H1 (cell line): ENCODE measurements around the gene HARS2.

Experiments used
- KDM5A ChIP-seq: fragments of 200-600 bp; IDR thresholded peaks from 2 replicates; pipeline ENCODE4 v1.7.1; 2012; ENCODE audit warnings: mild to moderate bottlenecking, low read length, inconsistent platforms, mixed read lengths
- SIRT6 ChIP-seq: IDR thresholded peaks from one replicate; pipeline ENCODE4 v1.7.1; 2012; ENCODE audit warnings: low read length, inconsistent platforms
- TEAD4 ChIP-seq: IDR thresholded peaks from 2 replicates; pipeline ENCODE4 v1.6.1; 2012; ENCODE audit warnings: low read depth, low read length, inconsistent platforms, mixed read lengths
- TF ChIP-seq, protein P1 (sequence below), 3 experiments: IDR thresholded peaks; 1 replicate in 2 of 3; 2 replicates in 1 of 3; pipeline versions ENCODE4 v1.5.1 to v1.6.1; 2011; ENCODE audit warnings: low read length in 3 of 3, mild to moderate bottlenecking in 3 of 3, inconsistent platforms in 2 of 3, low read depth in 1 of 3, moderate library complexity in 1 of 3; ENCODE audit not compliant: insufficient read depth in 1 of 3; ENCODE audit errors: control extremely low read depth in 1 of 3
- TF ChIP-seq, protein P2 (sequence below): IDR thresholded peaks from 2 replicates; pipeline ENCODE4 v1.6.1; 2011; ENCODE audit warnings: low read length, improper control_type of control experiment
- TF ChIP-seq, protein P3 (sequence below): IDR thresholded peaks from 2 replicates; pipeline ENCODE4 v1.6.1; 2012; ENCODE audit warnings: inconsistent platforms

DNA sequence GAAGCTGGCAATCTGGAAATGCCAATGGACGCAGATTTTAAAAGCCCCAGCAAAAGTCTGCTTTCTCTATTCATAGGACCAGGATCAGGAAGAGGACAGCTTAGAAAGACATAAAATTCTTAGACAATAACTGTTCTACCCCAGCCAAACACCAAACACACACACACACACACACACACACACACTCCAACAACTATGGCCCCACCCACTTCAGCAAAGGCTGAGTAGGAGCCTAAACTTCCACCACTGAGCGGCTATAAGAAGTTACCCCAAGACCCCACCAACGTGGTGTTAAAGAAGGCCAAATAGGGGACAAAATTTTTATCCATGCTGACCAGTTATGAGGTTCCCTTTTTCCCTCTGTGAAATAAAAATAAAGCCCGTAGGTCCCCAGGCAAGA lies 41.8 kb downstream of the HARS2 start:
- TF ChIP-seq TEAD4 (no peak), KDM5A (no peak), SIRT6 (no peak)
- TF ChIP-seq, protein P1, sequence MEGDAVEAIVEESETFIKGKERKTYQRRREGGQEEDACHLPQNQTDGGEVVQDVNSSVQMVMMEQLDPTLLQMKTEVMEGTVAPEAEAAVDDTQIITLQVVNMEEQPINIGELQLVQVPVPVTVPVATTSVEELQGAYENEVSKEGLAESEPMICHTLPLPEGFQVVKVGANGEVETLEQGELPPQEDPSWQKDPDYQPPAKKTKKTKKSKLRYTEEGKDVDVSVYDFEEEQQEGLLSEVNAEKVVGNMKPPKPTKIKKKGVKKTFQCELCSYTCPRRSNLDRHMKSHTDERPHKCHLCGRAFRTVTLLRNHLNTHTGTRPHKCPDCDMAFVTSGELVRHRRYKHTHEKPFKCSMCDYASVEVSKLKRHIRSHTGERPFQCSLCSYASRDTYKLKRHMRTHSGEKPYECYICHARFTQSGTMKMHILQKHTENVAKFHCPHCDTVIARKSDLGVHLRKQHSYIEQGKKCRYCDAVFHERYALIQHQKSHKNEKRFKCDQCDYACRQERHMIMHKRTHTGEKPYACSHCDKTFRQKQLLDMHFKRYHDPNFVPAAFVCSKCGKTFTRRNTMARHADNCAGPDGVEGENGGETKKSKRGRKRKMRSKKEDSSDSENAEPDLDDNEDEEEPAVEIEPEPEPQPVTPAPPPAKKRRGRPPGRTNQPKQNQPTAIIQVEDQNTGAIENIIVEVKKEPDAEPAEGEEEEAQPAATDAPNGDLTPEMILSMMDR (IDR thresholded peaks at IDR 0.05; ENCODE audit: control extremely low read depth in 1 of 3, insufficient read depth in 1 of 3, low read depth in 1 of 3, low read length in 3 of 3): no peak
- TF ChIP-seq, protein P2, sequence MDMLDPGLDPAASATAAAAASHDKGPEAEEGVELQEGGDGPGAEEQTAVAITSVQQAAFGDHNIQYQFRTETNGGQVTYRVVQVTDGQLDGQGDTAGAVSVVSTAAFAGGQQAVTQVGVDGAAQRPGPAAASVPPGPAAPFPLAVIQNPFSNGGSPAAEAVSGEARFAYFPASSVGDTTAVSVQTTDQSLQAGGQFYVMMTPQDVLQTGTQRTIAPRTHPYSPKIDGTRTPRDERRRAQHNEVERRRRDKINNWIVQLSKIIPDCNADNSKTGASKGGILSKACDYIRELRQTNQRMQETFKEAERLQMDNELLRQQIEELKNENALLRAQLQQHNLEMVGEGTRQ: no peak
- TF ChIP-seq, protein P3, sequence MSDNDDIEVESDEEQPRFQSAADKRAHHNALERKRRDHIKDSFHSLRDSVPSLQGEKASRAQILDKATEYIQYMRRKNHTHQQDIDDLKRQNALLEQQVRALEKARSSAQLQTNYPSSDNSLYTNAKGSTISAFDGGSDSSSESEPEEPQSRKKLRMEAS: no peak
